OCI-LY3 (cell line): ENCODE data around the gene SMIM22.

Experiments
- H2AFZ ChIP-seq: fragments of 200-600, 300-600 bp; shearing (Covaris generic); 2 replicates; pipeline ENCODE4 v1.6.0; 2014; ENCODE audit warnings: antibody characterized with exemption, low read depth, low read length
- H3K27ac ChIP-seq: fragments of 200-600, 300-600 bp; sonication (generic); 2 replicates; pipeline ENCODE4 v1.5.1; 2014; ENCODE audit warnings: mild to moderate bottlenecking, low read length, moderate library complexity, mixed read lengths
- H3K27me3 ChIP-seq: fragments of 200-600, 300-600 bp; sonication (generic); 2 replicates; pipeline ENCODE4 v1.6.1; 2014; ENCODE audit warnings: low read depth, low read length, mixed read lengths
- H3K36me3 ChIP-seq: fragments of 200-600, 300-600 bp; sonication (generic); replicated peaks from 2 replicates; pipeline ENCODE3; 2014; ENCODE audit warnings: low read depth, low read length, mixed read lengths
- H3K4me1 ChIP-seq: fragments of 300-600, 200-600 bp; sonication (generic); 2 replicates; pipeline ENCODE4 v1.6.1; 2014; ENCODE audit warnings: low read length, mixed read lengths
- H3K4me2 ChIP-seq: fragments of 200-600, 300-600 bp; sonication (generic); 2 replicates; pipeline ENCODE4 v1.6.1; 2014; ENCODE audit warnings: low read length, mixed read lengths
- H3K4me3 ChIP-seq: fragments of 300-600, 200-600 bp; sonication (generic); 2 replicates; pipeline ENCODE4 v1.5.1; 2014; ENCODE audit warnings: antibody characterized with exemption, mild to moderate bottlenecking, low read length, moderate library complexity
- H3K79me2 ChIP-seq: fragments of 300-600, 200-600 bp; shearing (Covaris generic); 2 replicates; pipeline ENCODE4 v1.6.1; 2014; ENCODE audit warnings: mild to moderate bottlenecking, low read length, mixed read lengths
- H3K9ac ChIP-seq: fragments of 300-600, 200-600 bp; shearing (Covaris generic); 2 replicates; pipeline ENCODE4 v1.6.0; 2014; ENCODE audit warnings: mild to moderate bottlenecking, low read length, moderate library complexity
- H3K9me3 ChIP-seq: fragments of 200-600, 300-600 bp; shearing (Covaris generic); 2 replicates; pipeline ENCODE4 v1.6.1; 2014; ENCODE audit warnings: low read length, mixed read lengths; ENCODE audit not compliant: insufficient read depth
- H4K20me1 ChIP-seq: fragments of 200-600, 300-600 bp; sonication (generic); 2 replicates; pipeline ENCODE4 v1.6.1; 2016; ENCODE audit warnings: low read length, mixed read lengths; ENCODE audit not compliant: insufficient read depth
- EZH2phosphoT487 ChIP-seq: fragments of 200-600 bp; shearing (Covaris generic); IDR thresholded peaks from 2 replicates; pipeline ENCODE4 v1.6.1; 2018; ENCODE audit warnings: antibody characterized with exemption, mixed run types, low read depth
- TF ChIP-seq, protein P1 (sequence below): fragments of 200-600, 300-600 bp; sonication (generic); IDR thresholded peaks from 2 replicates; pipeline ENCODE4 v1.5.1; 2014; ENCODE audit warnings: antibody characterized with exemption, low read length, low read depth

The SMIM22 gene

GRCh38 chr16:4772351-4772750, 22.8 kb upstream of the SMIM22 start:
- TF ChIP-seq, protein P1, sequence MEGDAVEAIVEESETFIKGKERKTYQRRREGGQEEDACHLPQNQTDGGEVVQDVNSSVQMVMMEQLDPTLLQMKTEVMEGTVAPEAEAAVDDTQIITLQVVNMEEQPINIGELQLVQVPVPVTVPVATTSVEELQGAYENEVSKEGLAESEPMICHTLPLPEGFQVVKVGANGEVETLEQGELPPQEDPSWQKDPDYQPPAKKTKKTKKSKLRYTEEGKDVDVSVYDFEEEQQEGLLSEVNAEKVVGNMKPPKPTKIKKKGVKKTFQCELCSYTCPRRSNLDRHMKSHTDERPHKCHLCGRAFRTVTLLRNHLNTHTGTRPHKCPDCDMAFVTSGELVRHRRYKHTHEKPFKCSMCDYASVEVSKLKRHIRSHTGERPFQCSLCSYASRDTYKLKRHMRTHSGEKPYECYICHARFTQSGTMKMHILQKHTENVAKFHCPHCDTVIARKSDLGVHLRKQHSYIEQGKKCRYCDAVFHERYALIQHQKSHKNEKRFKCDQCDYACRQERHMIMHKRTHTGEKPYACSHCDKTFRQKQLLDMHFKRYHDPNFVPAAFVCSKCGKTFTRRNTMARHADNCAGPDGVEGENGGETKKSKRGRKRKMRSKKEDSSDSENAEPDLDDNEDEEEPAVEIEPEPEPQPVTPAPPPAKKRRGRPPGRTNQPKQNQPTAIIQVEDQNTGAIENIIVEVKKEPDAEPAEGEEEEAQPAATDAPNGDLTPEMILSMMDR = no peak
- no peak for TF ChIP-seq EZH2phosphoT487
- no peaks in the 10 kb centered on the region for H3K27me3 ChIP-seq
- peaks cover 3% of the 10 kb centered on the region; the same call in 1 of the 2 replicates for H3K4me1 ChIP-seq
- H3K4me2 ChIP-seq = no peak overlapping the region
- H3K36me3 ChIP-seq = no peaks in the 10 kb centered on the region
- no peak overlapping the region for H3K9ac ChIP-seq
- H3K4me3 ChIP-seq = no peak overlapping the region
- no peak overlapping the region for H3K27ac ChIP-seq
- no peaks in the 10 kb centered on the region for H3K9me3 ChIP-seq
- no peak overlapping the region for H2AFZ ChIP-seq
- H3K79me2 ChIP-seq = no peaks in the 10 kb centered on the region
- H4K20me1 ChIP-seq = no peaks in the 10 kb centered on the region

DNA sequence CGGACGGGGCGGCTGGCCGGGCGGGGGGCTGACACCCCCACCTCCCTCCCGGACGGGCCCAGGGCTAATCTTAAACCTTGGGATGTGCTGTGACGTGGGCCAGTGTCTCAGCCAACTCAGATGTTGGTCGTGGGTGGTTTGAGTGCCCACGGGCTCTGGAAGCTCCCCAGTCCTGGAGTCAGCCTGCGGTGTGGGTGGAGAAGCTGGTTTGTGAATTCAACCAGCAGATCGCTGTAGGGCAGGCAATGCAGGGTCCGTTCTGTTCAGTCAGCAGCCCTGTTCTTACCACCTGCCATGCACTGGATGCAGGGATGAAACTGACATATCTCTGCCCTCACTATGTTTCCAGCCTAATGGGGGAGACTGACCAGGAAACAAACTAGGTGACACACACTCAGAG, 20.2 kb upstream of the SMIM22 start:
- Histone ChIP-seq H3K4me2 (no peak overlapping the region), H3K4me3 (no peak overlapping the region), H3K4me1 (no peaks in the 10 kb centered on the region; the same call in 1 of the 2 replicates), H3K27me3 (no peaks in the 10 kb centered on the region), H3K9ac (no peak overlapping the region), H3K36me3 (no peaks in the 10 kb centered on the region), H3K27ac (no peak overlapping the region), H3K9me3 (no peaks in the 10 kb centered on the region), H2AFZ (no peak overlapping the region), H3K79me2 (no peaks in the 10 kb centered on the region), H4K20me1 (no peaks in the 10 kb centered on the region)
- no peak for TF ChIP-seq EZH2phosphoT487
- TF ChIP-seq, protein P1 = no peak

GRCh38 chr16:4776141-4776705, 18.9 kb upstream of the SMIM22 start:
- no peak overlapping the region for H3K27ac ChIP-seq
- H3K4me1 ChIP-seq = no peaks in the 10 kb centered on the region; the same call in 1 of the 2 replicates
- no peaks in the 10 kb centered on the region for H3K27me3 ChIP-seq
- no peak overlapping the region for H3K4me3 ChIP-seq
- TF ChIP-seq EZH2phosphoT487 = no peak
- TF ChIP-seq, protein P1 = no peak
- no peaks in the 10 kb centered on the region for H4K20me1 ChIP-seq
- no peaks in the 10 kb centered on the region for H3K9me3 ChIP-seq
- H3K36me3 ChIP-seq = no peaks in the 10 kb centered on the region
- no peak overlapping the region for H3K9ac ChIP-seq
- H3K4me2 ChIP-seq = no peak overlapping the region
- H2AFZ ChIP-seq = no peak overlapping the region
- no peaks in the 10 kb centered on the region for H3K79me2 ChIP-seq

- H2AFZ ChIP-seq = no peak overlapping the region
- H4K20me1 ChIP-seq = no peaks in the 10 kb centered on the region
- no peaks in the 10 kb centered on the region for H3K36me3 ChIP-seq
- H3K9ac ChIP-seq = no peak overlapping the region
- no peak overlapping the region for H3K4me3 ChIP-seq
- no peaks in the 10 kb centered on the region for H3K27me3 ChIP-seq
- H3K4me1 ChIP-seq = peaks cover 6% of the 10 kb centered on the region
- H3K9me3 ChIP-seq = no peaks in the 10 kb centered on the region
- H3K27ac ChIP-seq = no peak overlapping the region
- H3K4me2 ChIP-seq = no peak overlapping the region
- no peaks in the 10 kb centered on the region for H3K79me2 ChIP-seq
- no peak for TF ChIP-seq EZH2phosphoT487
- TF ChIP-seq, protein P1 = no peak
Observed at GRCh38 chr16:4777339-4778049, 17.7 kb upstream of the SMIM22 start.
